ENCODE measurements around the gene KCTD16.

Gene KCTD16

GRCh38 chr5:144219869-144220268 lies 49.2 kb downstream of the KCTD16 start:
- DNase-seq, result no peak

DNA sequence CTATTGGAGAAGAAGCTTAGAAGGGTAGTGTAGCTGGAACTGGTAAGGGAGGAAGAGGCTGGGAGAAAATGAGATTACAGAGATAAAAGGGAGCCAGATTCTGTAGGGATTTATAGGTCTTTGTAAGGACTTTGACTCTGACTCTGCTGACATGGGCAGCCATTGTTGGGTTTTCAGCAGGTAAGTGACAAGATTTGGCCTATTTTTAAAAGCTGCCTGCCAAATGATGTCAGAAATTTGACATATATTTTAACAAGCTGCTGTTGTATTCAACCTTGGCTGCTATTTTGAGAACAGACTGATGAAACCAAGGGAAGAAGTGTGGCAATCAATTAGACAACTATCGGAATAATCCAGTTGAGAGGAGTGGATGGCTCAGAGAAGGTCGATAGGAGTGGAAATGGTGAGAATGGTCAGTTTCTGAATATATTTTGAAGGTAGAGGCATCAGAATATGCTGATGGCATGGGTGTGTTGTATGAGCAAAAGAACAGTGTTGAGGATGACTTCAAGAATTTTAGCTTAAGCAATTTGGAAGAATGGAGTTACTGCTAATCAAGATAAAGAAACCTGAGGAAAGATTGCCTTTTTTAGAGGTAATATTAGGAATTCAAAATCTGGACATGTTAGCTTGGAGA lies 56.8 kb downstream of the KCTD16 start:
- DNase-seq, result no peak

GRCh38 chr5:144230806-144231205 lies 60.1 kb downstream of the KCTD16 start:
- peak; percentile 76 for DNase-seq

DNA sequence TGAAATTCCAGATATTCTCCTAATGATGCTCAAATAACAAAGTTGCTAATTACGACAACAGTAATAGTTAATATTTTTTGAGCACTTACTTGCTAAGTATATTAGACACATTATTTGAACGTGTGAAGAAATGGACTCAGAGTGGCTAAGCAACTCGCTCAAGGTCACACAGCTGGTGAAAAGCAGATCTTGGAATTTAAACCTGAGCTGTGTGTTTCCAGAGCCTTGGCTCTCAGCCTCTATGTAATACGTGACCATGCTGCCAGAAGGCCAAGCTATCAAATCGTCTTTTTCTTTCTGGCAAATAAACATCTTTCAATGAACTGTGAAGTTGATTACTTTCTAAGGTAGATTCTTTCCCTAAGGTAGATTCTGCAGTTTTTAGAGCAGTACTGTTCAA lies 61.6 kb downstream of the KCTD16 start:
- no peak for DNase-seq

DNA sequence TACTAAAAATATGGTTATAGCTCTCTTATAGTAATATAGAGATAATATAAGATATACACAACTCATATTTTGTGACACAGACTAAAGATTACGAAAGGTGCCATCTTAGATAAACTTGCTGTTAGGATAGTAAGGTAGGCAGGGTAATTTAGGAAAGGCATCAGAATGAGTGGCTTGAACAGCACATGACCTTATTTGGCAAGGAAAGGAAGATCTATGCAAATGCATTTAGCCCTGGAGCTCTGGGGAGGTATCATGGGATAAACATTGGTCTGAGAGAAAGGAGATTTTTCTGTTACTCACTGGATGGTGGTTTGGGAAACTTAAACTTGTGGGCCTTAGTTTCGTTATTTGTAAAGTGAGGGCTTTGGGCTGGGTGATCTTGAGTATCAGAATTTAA lies 65.8 kb downstream of the KCTD16 start:
- no peak for DNase-seq

DNA sequence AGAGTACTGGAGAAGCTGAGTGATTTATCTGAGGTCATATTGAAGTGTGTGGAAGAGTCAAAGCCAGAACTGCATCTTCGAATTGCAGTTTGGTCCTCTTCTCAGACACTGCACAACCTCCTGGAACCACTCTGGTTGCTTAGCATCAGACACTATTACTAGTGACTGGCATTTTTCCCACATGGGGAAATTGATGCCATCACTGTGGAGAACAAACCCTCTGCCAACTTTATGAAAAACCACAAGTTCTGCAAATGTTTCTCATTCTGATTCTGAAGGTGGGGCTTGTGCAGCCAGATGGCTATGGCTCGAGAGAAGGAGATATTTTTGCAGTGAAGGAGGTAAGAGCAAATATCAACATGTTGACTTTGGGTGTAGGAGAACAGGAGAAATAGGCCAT lies 67.2 kb downstream of the KCTD16 start:
- DNase-seq, result no peak

DNA sequence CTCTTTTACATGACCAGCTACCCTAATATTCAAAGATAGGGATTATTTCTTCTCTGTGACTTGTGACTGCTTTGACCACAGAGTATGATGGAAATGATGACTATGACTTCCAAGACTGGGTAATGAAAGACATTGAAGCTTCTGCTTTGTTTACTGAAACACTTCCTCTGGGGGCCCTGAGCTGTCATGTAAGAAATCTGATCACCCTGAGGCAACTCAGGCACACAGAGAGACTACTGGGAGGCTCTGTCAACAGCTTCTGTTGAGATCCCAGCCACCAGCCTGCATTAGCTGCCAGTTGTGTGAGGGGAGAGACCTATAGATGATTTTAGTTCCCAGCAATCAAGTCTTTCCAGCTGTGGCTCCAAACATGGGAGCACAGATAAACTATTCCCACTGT lies 76.5 kb downstream of the KCTD16 start:
- DNase-seq, result no peak

DNA sequence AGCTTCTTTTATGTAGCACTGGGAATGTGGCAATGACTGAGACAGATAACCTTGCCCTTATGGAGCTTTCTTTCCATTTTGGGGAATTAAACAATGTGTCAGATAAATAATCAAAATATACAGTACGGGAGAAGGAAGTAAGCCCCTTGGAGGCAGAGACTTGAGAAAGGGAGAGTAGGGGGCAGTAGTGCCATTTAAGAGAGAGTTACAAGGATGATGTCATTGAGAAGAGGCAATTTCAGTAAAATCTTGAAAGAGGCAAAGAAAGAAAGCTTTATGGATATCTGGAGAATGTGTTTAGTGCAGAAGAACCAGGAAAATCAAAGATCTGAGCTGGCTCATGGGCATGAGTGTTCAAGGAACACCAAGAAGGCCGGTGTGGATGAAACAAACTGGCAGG lies 77.3 kb downstream of the KCTD16 start:
- DNase-seq, result no peak

DNA sequence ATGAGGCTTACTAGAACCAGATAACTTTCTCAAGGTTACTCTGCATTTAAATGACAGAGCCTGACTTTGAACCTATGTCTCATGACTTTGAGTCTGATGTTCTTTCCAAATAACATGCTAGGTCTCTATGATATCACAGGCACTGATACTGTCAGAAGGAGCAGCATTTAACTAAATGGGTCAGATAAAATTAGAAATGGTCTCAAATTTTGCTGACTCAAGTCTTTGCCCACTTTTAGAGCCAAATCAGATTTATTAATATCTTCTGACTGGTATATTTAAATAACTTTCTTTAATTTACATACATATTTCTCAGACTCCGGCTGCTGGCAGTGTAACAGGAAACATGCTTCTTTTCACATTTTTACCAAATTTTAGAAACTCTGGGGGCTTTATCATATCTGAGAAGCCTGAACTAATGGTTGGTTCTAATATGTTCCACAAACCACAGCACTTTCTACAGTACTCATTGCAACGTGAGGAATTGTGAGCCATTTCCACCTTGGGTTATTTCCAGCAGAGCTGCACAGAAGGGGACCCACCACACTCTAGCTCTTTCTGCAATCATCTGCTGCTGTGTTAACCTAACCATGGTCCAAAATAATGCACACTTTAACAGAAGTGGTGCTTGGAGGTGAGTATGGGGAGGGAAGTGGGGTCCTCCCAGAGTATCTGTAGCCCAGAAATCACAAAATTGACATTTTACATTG lies 79.2 kb downstream of the KCTD16 start:
- no peak for DNase-seq

GRCh38 chr5:144254552-144254951 lies 83.9 kb downstream of the KCTD16 start:
- DNase-seq, result no peak

- DNase-seq, result no peak
These were observed 89.4 kb downstream of the KCTD16 start for GRCh38 chr5:144260121-144260520.

GRCh38 chr5:144265643-144266247 lies 95.1 kb downstream of the KCTD16 start:
- DNase-seq, result no peak

DNA sequence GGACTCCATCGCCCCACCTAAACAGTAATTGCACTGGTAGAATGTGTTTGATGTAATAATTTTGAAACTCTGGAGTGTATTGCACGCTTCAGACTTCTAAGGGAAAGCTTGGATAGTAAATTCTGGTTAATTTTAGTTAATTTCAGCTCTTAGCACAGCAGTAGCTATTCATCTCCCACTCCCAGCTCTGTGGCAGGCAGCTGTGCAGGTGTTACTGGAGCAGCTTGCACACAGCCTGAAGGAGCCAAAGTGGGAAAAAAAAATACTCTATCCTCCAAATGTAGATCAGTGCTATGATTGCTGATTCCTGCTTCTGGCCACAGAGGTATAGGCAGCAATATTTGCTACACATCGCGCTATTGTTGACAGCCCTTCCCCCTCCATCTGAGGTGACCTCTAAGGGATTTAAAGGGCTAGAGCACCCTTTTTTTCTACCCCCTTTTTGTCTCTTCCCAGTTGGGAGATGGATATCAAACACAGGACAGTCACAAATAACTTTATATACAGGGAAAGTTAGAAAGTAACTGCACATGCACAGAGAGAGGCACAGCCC lies 97.4 kb downstream of the KCTD16 start:
- no peak for DNase-seq

DNA sequence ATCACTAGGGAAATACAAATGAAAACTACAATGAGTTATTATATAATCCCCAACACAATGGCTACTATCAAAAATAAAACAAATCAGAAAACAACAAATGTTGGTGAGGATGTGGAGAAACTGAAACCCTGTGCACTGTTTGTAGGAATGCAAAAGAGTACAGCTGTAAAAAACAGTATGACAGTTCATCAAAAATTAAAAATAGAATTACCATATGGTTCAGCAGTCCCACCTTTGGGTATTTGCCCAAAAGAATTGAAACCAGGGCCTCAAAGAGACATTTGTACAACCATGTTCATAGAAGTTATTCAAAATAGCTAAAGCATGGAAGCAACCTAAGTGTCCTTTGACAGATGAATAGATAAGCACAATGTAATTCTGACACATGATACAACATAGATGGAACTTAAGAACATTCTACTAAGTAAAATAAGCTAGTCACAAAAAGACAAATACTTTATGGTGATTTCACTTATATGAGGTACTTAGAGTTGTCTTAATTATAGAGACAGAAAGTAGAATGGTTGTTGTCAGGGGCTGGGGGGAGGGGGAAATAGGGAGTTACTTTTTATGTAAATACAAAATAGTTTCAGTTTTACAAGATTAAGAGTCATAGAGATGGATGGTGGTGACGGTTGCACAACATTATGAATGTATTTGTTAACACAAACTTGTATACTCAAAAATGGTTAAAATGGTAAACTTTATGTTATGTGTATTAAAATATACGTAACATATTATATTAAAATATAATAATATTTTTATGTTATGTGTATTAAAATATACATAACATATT lies 102.8 kb downstream of the KCTD16 start:
- DNase-seq, result no peak

GRCh38 chr5:144275329-144275728 lies 104.7 kb downstream of the KCTD16 start:
- DNase-seq, result peak; percentile 49

- DNase-seq, result no peak
These were observed 105.6 kb downstream of the KCTD16 start for GRCh38 chr5:144276034-144276822.

- DNase-seq, result no peak
These were observed 111.1 kb downstream of the KCTD16 start for GRCh38 chr5:144281784-144282183.

- DNase-seq, result no peak
These were observed 113.4 kb downstream of the KCTD16 start for GRCh38 chr5:144284036-144284435.

- no peak for DNase-seq
These were observed 114.3 kb downstream of the KCTD16 start for GRCh38 chr5:144284931-144285502.

GRCh38 chr5:144289277-144289676 lies 118.6 kb downstream of the KCTD16 start:
- DNase-seq, result no peak

DNA sequence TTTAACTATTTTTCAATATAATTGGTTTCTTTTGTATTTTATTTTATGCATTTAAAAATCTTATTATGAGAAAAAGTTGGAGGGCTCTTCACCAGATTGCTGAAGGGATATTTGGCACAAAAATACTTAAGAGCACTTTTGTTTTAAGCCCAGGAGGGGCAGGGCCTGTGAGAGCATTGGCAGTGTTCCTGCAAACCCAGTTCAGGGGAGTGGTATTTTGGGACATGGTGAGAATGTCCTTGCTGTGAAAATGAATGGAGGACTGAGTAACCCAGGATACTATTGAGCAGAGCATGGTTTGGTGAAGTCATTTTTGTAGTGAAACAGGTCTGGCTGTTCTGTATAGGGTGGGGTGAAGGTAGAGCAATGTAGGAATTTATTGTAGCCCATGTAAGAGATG lies 121.4 kb downstream of the KCTD16 start:
- no peak for DNase-seq

GRCh38 chr5:144295284-144295683 lies 124.6 kb downstream of the KCTD16 start:
- DNase-seq, result no peak
